ENCODE results near the gene TCP1. TPM values are rescaled to one million over a fixed set of nuclear protein-coding genes. Genes with fewer than 3 reads are reported as not detected.

The TCP1 gene
- total RNA-seq, 1 donor from 2014 or later: 334 TPM

- TF ChIP-seq CTCF (IDR thresholded peaks at IDR 0.05): no peak
- TF ChIP-seq EZH2phosphoT487 (IDR thresholded peaks at IDR 0.05): no peak
- TF ChIP-seq EZH2 (IDR thresholded peaks at IDR 0.05): no peak
- H3K27ac Mint-ChIP-seq: no peak overlapping the region
- H3K4me3 Mint-ChIP-seq: no peak overlapping the region
- DNase-seq (ENCODE audit: low spot score): no peak
- Histone ChIP-seq H3K79me2 (ENCODE audit: low read depth) (peaks cover 92% of the 10 kb centered on the region), H3K9ac (no peak overlapping the region), H3K27ac (no peak overlapping the region), H3K4me1 (no peaks in the 10 kb centered on the region), H4K20me1 (ENCODE audit: low read depth) (peaks cover 60% of the 10 kb centered on the region), H3K9me3 (ENCODE audit: low read depth) (no peaks in the 10 kb centered on the region), H3K27me3 (no peaks in the 10 kb centered on the region), H3F3A (ENCODE audit: low read depth) (peaks cover 4% of the 10 kb centered on the region), H3K4me2 (no peak overlapping the region), H3K36me3 (peaks cover 61% of the 10 kb centered on the region), H3K4me3 (no peak overlapping the region), H2AFZ (replicated peaks) (no peak overlapping the region)
- H3K36me3 Mint-ChIP-seq: peaks cover 40% of the 10 kb centered on the region
- no peaks in the 10 kb centered on the region for H3K9me3 Mint-ChIP-seq
- H3K27me3 Mint-ChIP-seq (ENCODE audit: insufficient read depth, low read depth): no peaks in the 10 kb centered on the region
- H3K4me1 Mint-ChIP-seq: no peaks in the 10 kb centered on the region
Observed at GRCh38 chr6:159746759-159747158, 42.6 kb downstream of the TCP1 start.

- Mint-ChIP-seq H3K9me3 (no peaks in the 10 kb centered on the region), H3K27me3 (ENCODE audit: insufficient read depth, low read depth) (no peaks in the 10 kb centered on the region), H3K4me1 (no peaks in the 10 kb centered on the region), H3K27ac (no peak overlapping the region), H3K36me3 (peaks cover 49% of the 10 kb centered on the region), H3K4me3 (no peak overlapping the region)
- Histone ChIP-seq H3K9me3 (ENCODE audit: low read depth) (no peaks in the 10 kb centered on the region), H3K4me2 (no peak overlapping the region), H3F3A (ENCODE audit: low read depth) (peaks cover 4% of the 10 kb centered on the region), H2AFZ (replicated peaks) (no peak overlapping the region), H3K4me1 (no peaks in the 10 kb centered on the region), H3K27me3 (no peaks in the 10 kb centered on the region), H3K9ac (no peak overlapping the region), H3K27ac (no peak overlapping the region), H3K36me3 (peaks cover 58% of the 10 kb centered on the region), H3K4me3 (no peak overlapping the region), H3K79me2 (ENCODE audit: low read depth) (peaks cover 94% of the 10 kb centered on the region), H4K20me1 (ENCODE audit: low read depth) (peaks cover 62% of the 10 kb centered on the region)
- DNase-seq (ENCODE audit: low spot score): no peak
- TF ChIP-seq EZH2phosphoT487 (IDR thresholded peaks at IDR 0.05) (no peak), EZH2 (IDR thresholded peaks at IDR 0.05) (no peak), CTCF (IDR thresholded peaks at IDR 0.05) (no peak)
Observed at GRCh38 chr6:159745081-159745480, 44.3 kb downstream of the TCP1 start.

GRCh38 chr6:159742165-159742564 lies 47.2 kb downstream of the TCP1 start:
- Histone ChIP-seq H3K4me2 (no peak overlapping the region), H3K36me3 (peaks cover 60% of the 10 kb centered on the region), H3K9me3 (ENCODE audit: low read depth) (no peaks in the 10 kb centered on the region), H3K27me3 (no peaks in the 10 kb centered on the region), H3K4me3 (no peak overlapping the region), H3K79me2 (ENCODE audit: low read depth) (peaks cover 100% of the 10 kb centered on the region), H3K9ac (no peak overlapping the region), H4K20me1 (ENCODE audit: low read depth) (peaks cover 83% of the 10 kb centered on the region), H3K4me1 (no peaks in the 10 kb centered on the region), H3K27ac (no peak overlapping the region), H3F3A (ENCODE audit: low read depth) (peaks cover 9% of the 10 kb centered on the region), H2AFZ (replicated peaks) (no peak overlapping the region)
- no peak for DNase-seq (ENCODE audit: low spot score)
- no peaks in the 10 kb centered on the region for H3K27me3 Mint-ChIP-seq (ENCODE audit: insufficient read depth, low read depth)
- H3K9me3 Mint-ChIP-seq: no peaks in the 10 kb centered on the region
- no peak overlapping the region for H3K27ac Mint-ChIP-seq
- no peak overlapping the region for H3K4me3 Mint-ChIP-seq
- H3K4me1 Mint-ChIP-seq: no peaks in the 10 kb centered on the region
- peaks cover 41% of the 10 kb centered on the region for H3K36me3 Mint-ChIP-seq
- TF ChIP-seq EZH2phosphoT487 (IDR thresholded peaks at IDR 0.05): no peak
- no peak for TF ChIP-seq EZH2 (IDR thresholded peaks at IDR 0.05)
- TF ChIP-seq CTCF (IDR thresholded peaks at IDR 0.05): no peak

Measured in neural progenitor cell (in vitro differentiated cells).